ENCODE data around the gene SAPCD2.
"Not testable (repeated sequence)": the region's sequence is repeated elsewhere in the genome, so short reads cannot be mapped to it uniquely, and the experiment has no call there.

The SAPCD2 gene

GRCh38 chr9:137034039-137034708, 36.2 kb downstream of the SAPCD2 start:
- H3K9me3 ChIP-seq (ENCODE audit: control insufficient read depth, low read length) = no peaks in the 10 kb centered on the region
- H3K4me3 ChIP-seq (ENCODE audit: extremely low read depth, insufficient read depth, low read length, poor library complexity, severe bottlenecking) = no peak overlapping the region
- H3K4me1 ChIP-seq (ENCODE audit: control insufficient read depth, insufficient read depth, low read length, poor library complexity, severe bottlenecking) = no peaks in the 10 kb centered on the region
- H3K27ac ChIP-seq (ENCODE audit: low read depth, low read length, severe bottlenecking) = no peak overlapping the region
- H3K36me3 ChIP-seq (ENCODE audit: control insufficient read depth, insufficient read depth, low read length) = peaks cover 7% of the 10 kb centered on the region
- WGBS, 2 experiments (ENCODE audit: insufficient coverage in 2 of 2) = 76 to 84% methylated on average over 7 to 10 of the region's 15 CpGs

DNA sequence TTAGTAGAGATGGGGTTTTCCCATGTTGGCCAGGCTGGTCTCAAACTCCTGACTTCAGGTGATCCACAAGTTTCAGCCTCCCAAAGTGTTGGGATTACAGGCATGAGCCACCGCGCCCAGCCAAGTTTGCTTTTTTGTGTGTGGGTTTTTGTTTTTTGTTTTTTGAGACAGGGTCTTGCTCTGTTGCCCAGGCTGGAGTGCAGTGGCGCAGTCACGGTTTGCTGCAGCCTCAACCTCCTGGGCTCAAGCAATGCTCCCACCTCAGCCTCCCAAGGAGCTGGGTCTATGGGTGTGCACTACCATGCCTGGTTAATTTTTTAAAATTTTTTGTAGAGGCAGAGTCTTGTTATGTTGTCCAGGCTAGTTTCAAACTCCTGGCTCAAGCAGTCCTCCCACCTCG, 36.9 kb downstream of the SAPCD2 start:
- 100% methylated on average over 1 to 3 of the region's 5 CpGs for WGBS, 2 experiments (ENCODE audit: insufficient coverage in 2 of 2)
- not testable (repeated sequence) for H3K4me1 ChIP-seq (ENCODE audit: control insufficient read depth, insufficient read depth, low read length, poor library complexity, severe bottlenecking); H3K36me3 ChIP-seq (ENCODE audit: control insufficient read depth, insufficient read depth, low read length); H3K27ac ChIP-seq (ENCODE audit: low read depth, low read length, severe bottlenecking); H3K4me3 ChIP-seq (ENCODE audit: extremely low read depth, insufficient read depth, low read length, poor library complexity, severe bottlenecking); H3K9me3 ChIP-seq (ENCODE audit: control insufficient read depth, low read length)

GRCh38 chr9:137032858-137033257, 37.5 kb downstream of the SAPCD2 start:
- WGBS, 2 experiments (ENCODE audit: insufficient coverage in 2 of 2) = 88% methylated on average over 8 to 9 of the region's 10 CpGs
- Histone ChIP-seq H3K4me1 (ENCODE audit: control insufficient read depth, insufficient read depth, low read length, poor library complexity, severe bottlenecking) (no peaks in the 10 kb centered on the region), H3K27ac (ENCODE audit: low read depth, low read length, severe bottlenecking) (no peak overlapping the region), H3K36me3 (ENCODE audit: control insufficient read depth, insufficient read depth, low read length) (no peaks in the 10 kb centered on the region), H3K4me3 (ENCODE audit: extremely low read depth, insufficient read depth, low read length, poor library complexity, severe bottlenecking) (no peak overlapping the region), H3K9me3 (ENCODE audit: control insufficient read depth, low read length) (no peaks in the 10 kb centered on the region)

GRCh38 chr9:137031904-137032640, 38.3 kb downstream of the SAPCD2 start, which contains the start of gene FUT7:
FUT7 (minus strand) TSS chr9:137032088; CDS start chr9:137031991, 97 bp downstream.
- no peaks in the 10 kb centered on the region for H3K4me1 ChIP-seq (ENCODE audit: control insufficient read depth, insufficient read depth, low read length, poor library complexity, severe bottlenecking)
- 76 to 79% methylated on average over 13 to 14 of the region's 16 CpGs for WGBS, 2 experiments (ENCODE audit: insufficient coverage in 2 of 2)

GRCh38 chr9:137030538-137031527, 39.5 kb downstream of the SAPCD2 start:
- Histone ChIP-seq H3K36me3 (ENCODE audit: control insufficient read depth, insufficient read depth, low read length) (no peaks in the 10 kb centered on the region), H3K9me3 (ENCODE audit: control insufficient read depth, low read length) (no peaks in the 10 kb centered on the region), H3K4me3 (ENCODE audit: extremely low read depth, insufficient read depth, low read length, poor library complexity, severe bottlenecking) (no peak overlapping the region), H3K27ac (ENCODE audit: low read depth, low read length, severe bottlenecking) (no peak overlapping the region), H3K4me1 (ENCODE audit: control insufficient read depth, insufficient read depth, low read length, poor library complexity, severe bottlenecking) (no peaks in the 10 kb centered on the region)
- 95 to 96% methylated on average over 51 to 62 of the region's 65 CpGs for WGBS, 2 experiments (ENCODE audit: insufficient coverage in 2 of 2)

More at GRCh38 chr9:137031904-137032640, 38.3 kb downstream of the SAPCD2 start, which contains the start of gene FUT7:
- Histone ChIP-seq H3K27ac (ENCODE audit: low read depth, low read length, severe bottlenecking) (no peak within 1 kb of the TSS), H3K9me3 (ENCODE audit: control insufficient read depth, low read length) (no peaks in the 10 kb centered on the region), H3K4me3 (ENCODE audit: extremely low read depth, insufficient read depth, low read length, poor library complexity, severe bottlenecking) (no peak within 1 kb of the TSS), H3K36me3 (ENCODE audit: control insufficient read depth, insufficient read depth, low read length) (no peaks in the 10 kb centered on the region)

GRCh38 chr9:137030006-137030405, 40.4 kb downstream of the SAPCD2 start:
- Histone ChIP-seq H3K36me3 (ENCODE audit: control insufficient read depth, insufficient read depth, low read length) (no peaks in the 10 kb centered on the region), H3K4me3 (ENCODE audit: extremely low read depth, insufficient read depth, low read length, poor library complexity, severe bottlenecking) (no peak overlapping the region), H3K9me3 (ENCODE audit: control insufficient read depth, low read length) (no peaks in the 10 kb centered on the region), H3K4me1 (ENCODE audit: control insufficient read depth, insufficient read depth, low read length, poor library complexity, severe bottlenecking) (no peaks in the 10 kb centered on the region), H3K27ac (ENCODE audit: low read depth, low read length, severe bottlenecking) (no peak overlapping the region)
- WGBS, 2 experiments (ENCODE audit: insufficient coverage in 2 of 2) = 90 to 92% methylated on average over 10 to 15 of the region's 15 CpGs

GRCh38 chr9:137029058-137029936, 41.1 kb downstream of the SAPCD2 start:
- 36 to 39% methylated on average over 13 to 15 of the region's 19 CpGs for WGBS, 2 experiments (ENCODE audit: insufficient coverage in 2 of 2)
- no peaks in the 10 kb centered on the region for H3K4me1 ChIP-seq (ENCODE audit: control insufficient read depth, insufficient read depth, low read length, poor library complexity, severe bottlenecking)
- no peaks in the 10 kb centered on the region for H3K9me3 ChIP-seq (ENCODE audit: control insufficient read depth, low read length)
- no peaks in the 10 kb centered on the region for H3K36me3 ChIP-seq (ENCODE audit: control insufficient read depth, insufficient read depth, low read length)
- peak overlapping the region; percentile 42 for H3K4me3 ChIP-seq (ENCODE audit: extremely low read depth, insufficient read depth, low read length, poor library complexity, severe bottlenecking)
- no peak overlapping the region for H3K27ac ChIP-seq (ENCODE audit: low read depth, low read length, severe bottlenecking)

GRCh38 chr9:137028263-137029057, 41.9 kb downstream of the SAPCD2 start:
- H3K4me3 ChIP-seq (ENCODE audit: extremely low read depth, insufficient read depth, low read length, poor library complexity, severe bottlenecking) = peak overlapping the region; percentile 42
- H3K27ac ChIP-seq (ENCODE audit: low read depth, low read length, severe bottlenecking) = no peak overlapping the region
- H3K36me3 ChIP-seq (ENCODE audit: control insufficient read depth, insufficient read depth, low read length) = no peaks in the 10 kb centered on the region
- no peaks in the 10 kb centered on the region for H3K4me1 ChIP-seq (ENCODE audit: control insufficient read depth, insufficient read depth, low read length, poor library complexity, severe bottlenecking)
- WGBS, 2 experiments (ENCODE audit: insufficient coverage in 2 of 2) = 4 to 5% methylated on average over 75 to 91 of the region's 98 CpGs
- no peaks in the 10 kb centered on the region for H3K9me3 ChIP-seq (ENCODE audit: control insufficient read depth, low read length)

DNA sequence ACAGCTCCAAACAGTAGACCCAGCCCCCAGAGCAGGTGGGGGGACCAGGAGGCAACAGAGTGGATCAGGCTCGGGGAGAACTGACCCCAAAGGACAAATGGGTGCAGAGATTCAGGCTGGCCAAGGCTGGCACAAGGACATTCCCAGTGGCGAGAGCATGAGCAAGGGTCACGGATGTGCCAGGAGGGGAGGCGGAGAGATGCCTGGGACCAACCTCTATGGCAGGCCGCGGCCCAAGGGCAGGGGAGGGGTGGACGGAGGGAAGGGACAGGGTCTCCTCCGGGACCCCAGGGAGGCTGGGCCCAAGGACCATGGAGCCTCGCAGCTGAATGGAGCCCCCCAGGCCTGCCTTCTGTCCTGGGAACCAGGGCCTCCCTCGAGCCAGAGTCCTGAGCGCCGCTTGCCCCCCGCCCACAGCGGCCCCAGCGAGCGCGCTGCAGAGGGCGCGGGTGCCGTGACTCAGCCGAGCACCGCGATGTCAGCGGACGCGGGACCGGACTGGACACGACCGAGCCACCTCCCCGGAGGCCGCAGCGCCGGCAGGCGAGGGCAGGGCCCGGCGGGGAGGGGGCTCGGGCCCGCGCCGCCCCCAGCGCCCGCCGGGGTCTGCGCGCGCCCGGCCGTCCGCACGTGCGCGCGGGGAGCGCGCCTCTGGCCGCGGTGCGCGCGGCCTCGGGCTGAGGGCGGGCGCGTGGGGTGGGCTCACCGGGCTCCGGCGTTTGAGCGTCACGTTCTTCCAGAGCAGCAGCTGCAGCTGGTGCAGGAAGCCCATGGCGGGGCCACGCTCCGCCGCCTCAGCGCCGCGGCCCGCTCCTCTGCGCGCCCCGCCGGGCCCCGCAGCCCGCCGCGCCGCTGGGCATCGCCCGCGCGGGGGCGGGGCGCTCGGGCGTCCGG, 42.7 kb downstream of the SAPCD2 start, which contains the start of gene ABCA2:
TSS of gene ABCA2 (minus strand) at position 869 of the 894 bp plus-strand sequence. CDS start at position 772, 97 bp downstream.
- 6 to 8% methylated on average over 67 to 72 of the region's 95 CpGs for WGBS, 2 experiments (ENCODE audit: insufficient coverage in 2 of 2)
- Histone ChIP-seq H3K27ac (ENCODE audit: low read depth, low read length, severe bottlenecking) (no peak within 1 kb of the TSS), H3K9me3 (ENCODE audit: control insufficient read depth, low read length) (no peaks in the 10 kb centered on the region), H3K36me3 (ENCODE audit: control insufficient read depth, insufficient read depth, low read length) (no peaks in the 10 kb centered on the region), H3K4me3 (ENCODE audit: extremely low read depth, insufficient read depth, low read length, poor library complexity, severe bottlenecking) (peak within 1 kb of the TSS; percentile 42), H3K4me1 (ENCODE audit: control insufficient read depth, insufficient read depth, low read length, poor library complexity, severe bottlenecking) (no peaks in the 10 kb centered on the region)
